IPS-NIHi11 (cell line): ENCODE results near the gene JAKMIP2.
"Not testable (repeated sequence)": the region's sequence is repeated elsewhere in the genome, so short reads cannot be mapped to it uniquely, and the experiment has no call there.

Experiments used
- DNase-seq: peaks from one replicate; pipeline ENCODE4 v3.0.0; 2012; ENCODE audit warnings: mixed read lengths, low spot score

Gene JAKMIP2

DNA sequence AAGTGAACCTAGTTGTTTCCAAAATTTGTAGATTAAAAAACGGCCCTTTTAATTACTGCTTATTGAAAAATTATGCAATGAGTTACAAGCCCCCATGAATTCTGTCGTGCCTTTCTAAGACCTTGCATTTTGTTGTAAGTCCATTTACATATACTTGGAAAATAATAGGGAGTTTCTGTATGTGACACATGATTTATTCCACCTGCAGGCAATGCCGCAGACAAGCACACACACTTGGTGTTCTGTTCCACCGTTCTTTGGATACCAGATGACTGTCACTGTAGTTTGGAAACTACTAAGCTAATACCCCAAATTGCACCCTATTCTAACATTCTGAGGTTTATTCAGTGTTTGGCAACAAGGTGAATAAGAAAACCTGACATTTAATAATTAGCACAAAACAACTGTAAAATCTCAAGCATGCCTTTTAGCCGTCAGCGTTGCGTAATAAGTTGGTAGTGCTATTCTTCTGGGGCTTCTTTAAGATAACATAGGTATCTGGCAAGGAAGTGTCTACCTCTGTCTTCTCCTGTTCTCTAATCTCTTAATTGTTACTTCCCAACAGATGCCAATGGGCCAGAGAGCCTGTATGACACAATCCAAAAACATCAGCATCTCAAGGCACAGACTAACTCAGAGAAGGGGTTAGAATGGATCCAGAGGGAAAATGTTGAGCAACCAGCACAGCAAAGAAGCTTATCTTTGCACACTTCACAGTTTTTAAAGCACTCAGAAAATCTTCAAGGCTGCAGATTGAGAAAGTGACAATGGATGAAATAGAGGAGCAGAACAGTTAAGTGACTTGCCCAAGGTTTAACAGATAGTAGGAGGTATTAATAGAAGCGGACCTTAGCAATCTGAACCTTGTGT lies 224.4 kb downstream of the JAKMIP2 start:
- no peak for DNase-seq

DNA sequence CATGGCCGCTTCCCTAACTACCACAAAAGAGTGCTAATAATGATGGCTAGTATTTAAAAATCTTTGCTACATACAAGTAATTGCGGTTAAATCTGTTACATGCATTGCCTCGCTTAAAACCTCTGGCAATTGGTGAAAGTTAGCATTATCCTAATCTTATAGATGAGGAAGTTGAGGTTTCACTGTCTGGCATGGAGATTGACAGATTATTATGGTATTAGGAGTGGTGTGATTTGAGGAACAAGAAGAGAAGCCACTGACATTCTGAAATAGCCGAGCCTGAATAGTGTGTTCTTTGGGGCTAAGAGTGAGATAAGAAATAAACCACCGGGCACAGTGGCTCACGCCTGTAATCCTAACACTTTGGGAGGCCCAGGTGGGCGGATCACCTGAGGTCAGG lies 227.4 kb downstream of the JAKMIP2 start:
- no peak for DNase-seq

DNA sequence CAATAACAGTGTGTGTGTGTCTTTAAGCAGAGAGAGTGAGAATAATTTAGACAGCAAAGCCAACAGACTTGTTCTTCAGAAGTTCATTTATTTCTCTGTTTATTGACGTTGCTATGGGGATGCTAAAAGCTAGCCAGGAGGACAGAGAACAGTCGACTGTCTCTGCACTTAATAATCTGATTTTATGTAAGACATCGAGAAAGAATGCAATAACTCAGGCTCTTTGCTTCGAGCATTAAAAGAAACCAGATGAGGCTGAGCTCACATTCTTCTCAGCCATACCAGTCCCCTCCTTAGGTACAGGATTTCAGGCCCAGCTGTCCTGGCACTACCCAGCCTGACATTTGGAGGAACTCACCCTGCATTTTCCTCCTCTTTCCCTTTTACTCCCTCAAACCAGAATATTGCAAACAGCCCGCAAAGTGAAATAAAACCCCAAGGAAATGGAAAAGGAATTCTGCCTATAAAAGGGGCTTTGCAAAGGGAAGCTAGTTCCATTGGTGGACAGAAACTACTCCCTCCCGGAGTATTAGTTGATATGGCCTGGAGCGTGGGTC lies 228.2 kb downstream of the JAKMIP2 start:
- no peak for DNase-seq

DNA sequence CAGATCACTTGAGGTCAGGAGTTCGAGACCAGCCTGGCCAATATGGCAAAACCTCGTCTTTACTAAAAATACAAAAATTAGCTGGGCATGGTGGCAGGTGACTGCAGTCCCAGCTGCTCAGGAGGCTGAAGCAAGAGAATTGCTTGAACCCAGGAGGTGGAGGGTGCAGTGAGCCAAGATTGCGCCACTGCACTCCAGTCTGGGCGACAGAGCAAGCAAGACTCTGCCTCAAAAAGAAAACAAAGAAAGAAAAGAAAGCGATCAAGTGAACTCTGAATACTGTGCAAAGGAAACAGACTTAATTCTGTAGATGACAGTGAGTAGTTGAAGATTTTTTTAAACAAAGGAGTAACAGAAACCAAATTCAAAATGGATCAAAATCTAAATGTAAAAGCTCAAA lies 228.7 kb downstream of the JAKMIP2 start:
- DNase-seq: not testable (repeated sequence)

DNA sequence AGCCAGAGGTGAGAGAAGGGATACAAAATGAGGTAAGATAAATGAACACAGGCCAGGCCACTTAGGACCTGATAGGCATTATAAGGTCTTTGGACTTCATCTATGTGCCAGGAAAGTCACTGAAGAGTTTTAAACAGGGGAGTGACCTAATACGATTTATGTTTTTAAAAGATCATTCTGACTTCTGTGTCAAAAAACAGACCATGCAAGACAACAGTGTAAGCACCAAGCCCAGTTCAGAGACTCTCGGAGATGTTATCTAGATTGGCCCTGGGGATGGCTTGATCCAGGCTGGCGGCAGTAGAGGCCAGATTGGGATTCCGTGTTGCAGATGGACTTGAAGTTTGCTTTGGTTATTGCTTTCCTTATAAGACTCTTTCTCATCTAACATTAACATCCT lies 229.6 kb downstream of the JAKMIP2 start:
- DNase-seq: no peak

DNA sequence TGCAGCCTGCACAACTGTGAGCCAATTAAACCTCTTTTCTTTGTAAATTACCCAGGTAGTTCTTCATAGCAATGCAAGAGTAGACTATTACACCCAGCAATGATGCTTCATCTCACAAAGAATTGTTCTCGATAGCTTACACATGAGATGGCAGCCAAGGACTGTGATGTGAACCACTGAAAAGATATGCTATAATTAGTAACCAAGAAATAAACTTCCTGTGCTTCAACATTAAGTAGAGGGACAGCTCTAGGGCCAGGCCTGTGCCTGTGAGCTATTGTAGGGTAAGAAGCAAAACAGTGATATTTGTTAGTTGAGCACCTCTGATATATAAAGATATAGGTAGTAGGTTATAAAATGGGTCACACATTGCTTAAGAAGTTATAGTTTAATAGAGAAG lies 230.9 kb downstream of the JAKMIP2 start:
- DNase-seq: no peak

DNA sequence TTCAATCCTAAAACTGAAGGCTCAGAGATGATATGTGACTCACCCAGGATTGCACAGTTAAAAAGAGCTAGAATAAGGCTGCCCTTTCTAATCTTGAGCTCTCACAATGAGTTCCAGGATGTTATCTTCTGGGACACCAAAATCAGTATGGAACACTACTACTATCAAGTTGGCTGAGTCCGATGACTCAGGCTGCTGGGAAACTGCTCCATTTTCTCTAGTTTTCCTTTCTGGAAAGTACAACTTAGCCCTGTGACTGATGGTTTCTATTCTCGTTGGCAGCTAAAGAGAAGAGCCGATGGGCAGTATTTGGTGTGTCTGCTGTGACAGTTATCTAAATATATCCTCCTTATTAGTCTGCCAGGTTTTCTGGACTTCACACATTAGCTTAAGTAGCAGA lies 234.8 kb downstream of the JAKMIP2 start:
- DNase-seq: no peak

DNA sequence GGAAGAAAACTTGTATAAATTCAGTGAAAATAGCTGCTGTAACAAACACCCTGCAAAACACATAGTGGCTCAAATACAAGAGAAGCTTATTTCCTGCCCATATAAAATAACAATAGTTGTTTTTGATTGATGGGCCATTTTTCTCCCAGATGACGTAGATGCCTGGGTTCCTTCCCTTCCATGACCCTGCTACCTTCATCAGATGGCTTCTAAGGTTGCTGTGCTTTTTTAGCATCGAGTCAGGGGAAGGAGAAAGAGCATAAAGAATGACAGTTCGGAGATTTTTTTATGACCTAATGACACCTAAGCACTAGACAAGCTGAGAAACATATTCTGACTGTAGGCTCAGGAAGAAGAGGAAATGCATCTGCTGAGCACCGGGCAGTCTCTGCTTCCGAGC lies 238.0 kb downstream of the JAKMIP2 start:
- DNase-seq: no peak

DNA sequence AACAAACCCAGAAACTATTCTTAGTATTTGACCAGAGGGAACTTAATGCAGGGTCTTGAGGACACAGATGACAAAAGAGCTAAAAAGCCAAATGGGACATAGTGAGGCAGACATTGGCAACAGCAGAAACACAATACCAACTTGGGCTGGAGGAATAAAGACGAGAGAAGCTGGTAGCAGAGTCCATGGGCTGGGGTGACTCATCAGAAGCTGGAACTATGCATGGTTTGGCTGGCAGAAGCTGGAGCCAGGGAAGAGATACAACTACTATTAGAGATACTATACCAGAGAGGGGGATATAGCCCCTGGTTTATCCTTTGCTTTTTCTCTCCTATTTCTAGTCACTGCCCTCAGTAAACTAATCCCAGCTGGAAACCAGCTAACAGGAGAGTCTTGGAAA lies 243.5 kb downstream of the JAKMIP2 start:
- DNase-seq: no peak

DNA sequence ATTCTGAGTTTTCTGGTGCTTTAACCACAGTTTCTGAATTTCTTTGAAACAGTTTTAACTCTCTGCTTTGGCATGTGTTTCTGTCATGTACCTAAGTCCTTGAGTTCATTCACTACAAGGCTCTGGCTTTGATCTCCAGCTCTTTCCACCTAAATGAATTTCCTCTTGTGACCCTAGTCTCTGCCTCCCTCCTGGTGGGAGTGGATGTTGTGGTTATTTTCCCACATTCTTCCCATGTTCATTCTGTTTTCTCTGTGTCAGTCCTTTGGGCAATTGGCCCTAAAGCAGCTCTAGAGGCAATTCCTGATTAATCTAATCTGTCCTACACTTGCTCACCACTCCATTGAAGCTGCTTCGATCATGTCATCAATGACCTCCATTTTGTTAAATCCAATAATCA lies 244.3 kb downstream of the JAKMIP2 start:
- DNase-seq: no peak
